ENCODE measurements around the gene TAF10.

Gene TAF10

GRCh38 chr11:6569706-6570105 lies 42.3 kb downstream of the TAF10 start:
- no peak for DNase-seq (ENCODE audit: low read depth)
- TF ChIP-seq CTCF (conservative IDR thresholded peaks at IDR 0.05; ENCODE audit: control insufficient read depth, insufficient read depth, low read depth, low read length): no peak
- no peak overlapping the region for H3K4me3 ChIP-seq (ENCODE audit: control insufficient read depth, low read depth, low read length)

- TF ChIP-seq CTCF (conservative IDR thresholded peaks at IDR 0.05; ENCODE audit: control insufficient read depth, insufficient read depth, low read depth, low read length): no peak
- no peak overlapping the region for H3K4me3 ChIP-seq (ENCODE audit: control insufficient read depth, low read depth, low read length)
- peak; percentile 71 for DNase-seq (ENCODE audit: low read depth)
Observed at GRCh38 chr11:6568191-6568918, 43.7 kb downstream of the TAF10 start.

GRCh38 chr11:6567371-6567745 lies 44.7 kb downstream of the TAF10 start:
- no peak for DNase-seq (ENCODE audit: low read depth)
- no peak overlapping the region for H3K4me3 ChIP-seq (ENCODE audit: control insufficient read depth, low read depth, low read length)
- TF ChIP-seq CTCF (conservative IDR thresholded peaks at IDR 0.05; ENCODE audit: control insufficient read depth, insufficient read depth, low read depth, low read length): no peak

- TF ChIP-seq CTCF (conservative IDR thresholded peaks at IDR 0.05; ENCODE audit: control insufficient read depth, insufficient read depth, low read depth, low read length): no peak
- DNase-seq (ENCODE audit: low read depth): no peak
- H3K4me3 ChIP-seq (ENCODE audit: control insufficient read depth, low read depth, low read length): no peak overlapping the region
Observed at GRCh38 chr11:6566704-6567370, 45.2 kb downstream of the TAF10 start.

- H3K4me3 ChIP-seq (ENCODE audit: control insufficient read depth, low read depth, low read length): no peak overlapping the region
- TF ChIP-seq CTCF (conservative IDR thresholded peaks at IDR 0.05; ENCODE audit: control insufficient read depth, insufficient read depth, low read depth, low read length): no peak
- DNase-seq (ENCODE audit: low read depth): no peak
Observed at GRCh38 chr11:6565988-6566703, 45.9 kb downstream of the TAF10 start.

GRCh38 chr11:6565325-6565724 lies 46.7 kb downstream of the TAF10 start:
- no peak overlapping the region for H3K4me3 ChIP-seq (ENCODE audit: control insufficient read depth, low read depth, low read length)
- no peak for TF ChIP-seq CTCF (conservative IDR thresholded peaks at IDR 0.05; ENCODE audit: control insufficient read depth, insufficient read depth, low read depth, low read length)
- DNase-seq (ENCODE audit: low read depth): no peak
